PC-9 (cell line): ENCODE results near the gene ALMS1. TPM values are rescaled to one million over a fixed set of nuclear protein-coding genes. Genes with fewer than 3 reads are reported as not detected.
A peak's percentile ranks its signal among the peaks of the same experiment; 100 is the strongest.
"Not testable (repeated sequence)": the region's sequence is repeated elsewhere in the genome, so short reads cannot be mapped to it uniquely, and the experiment has no call there.

Experiments used
- BruUV-seq: library from RNA; stranded (reverse); fragments of 400-500 nt; replicated peaks from 2 replicates; lab custom pipeline; 2021; lab: Mats Ljungman, UMichigan
- CTCF ChIA-PET: fragments of 300-600 bp; sonication (Branson Sonifier 250); formaldehyde crosslinking; loops from one replicate; lab custom pipeline; 2022; ENCODE audit warnings: antibody characterized with exemption; lab: Charles Lee
- POLR2A ChIA-PET: fragments of 300-600 bp; sonication (Branson Sonifier 250); formaldehyde crosslinking; loops from one replicate; lab custom pipeline; 2022; ENCODE audit warnings: antibody characterized with exemption; ENCODE audit not compliant: unreplicated experiment; lab: Charles Lee
- DNase-seq, 2 experiments: peaks; one replicate each; pipeline versions ENCODE4 v3.0.0 to v3.0.0-alpha.2; 2015 to 2022; ENCODE audit warnings: mixed read lengths in 1 of 2
- H2AFZ ChIP-seq: fragments of 200-600 bp; sonication (generic); 2 replicates; pipeline ENCODE4 v1.8.1; 2017; ENCODE audit warnings: antibody characterized with exemption
- H3F3A ChIP-seq: fragments of 200-600 bp; sonication (generic); 2 replicates; pipeline ENCODE4 v1.8.1; 2017; ENCODE audit warnings: antibody characterized with exemption, mild to moderate bottlenecking, low read depth; ENCODE audit not compliant: insufficient read depth
- H3K27ac ChIP-seq: fragments of 200-600 bp; sonication (generic); 2 replicates; pipeline ENCODE4 v1.6.1; 2016; ENCODE audit warnings: mixed run types
- H3K27me3 ChIP-seq: fragments of 200-600 bp; sonication (generic); 2 replicates; pipeline ENCODE4 v1.6.1; 2016; ENCODE audit warnings: low read depth, mixed run types; ENCODE audit not compliant: insufficient read depth
- H3K36me3 ChIP-seq: fragments of 200-600 bp; sonication (generic); 2 replicates; pipeline ENCODE4 v1.6.1; 2016; ENCODE audit warnings: low read depth, mixed run types
- H3K4me1 ChIP-seq: fragments of 200-600 bp; sonication (generic); replicated peaks from 2 replicates; pipeline ENCODE4 v1.6.1; 2016; ENCODE audit warnings: mixed run types; ENCODE audit not compliant: insufficient read depth
- H3K4me2 ChIP-seq: fragments of 200-600 bp; sonication (generic); 2 replicates; pipeline ENCODE4 v1.6.1; 2017; ENCODE audit warnings: mixed run types
- H3K4me3 ChIP-seq: fragments of 200-600 bp; sonication (generic); 2 replicates; pipeline ENCODE4 v1.6.1; 2016; ENCODE audit warnings: mixed run types
- H3K79me2 ChIP-seq: fragments of 200-600 bp; sonication (generic); 2 replicates; pipeline ENCODE4 v1.6.1; 2017; ENCODE audit warnings: low read depth, mixed run types
- H3K9me2 ChIP-seq: fragments of 200-600 bp; sonication (generic); 2 replicates; pipeline ENCODE4 v1.8.1; 2017; ENCODE audit warnings: mild to moderate bottlenecking; ENCODE audit not compliant: insufficient read depth
- H3K9me3 ChIP-seq: fragments of 200-600 bp; sonication (generic); 2 replicates; pipeline ENCODE4 v1.8.1; 2016; ENCODE audit warnings: low read depth; ENCODE audit not compliant: insufficient read depth
- H4K20me1 ChIP-seq: fragments of 200-600 bp; sonication (generic); 2 replicates; pipeline ENCODE4 v1.8.1; 2017; ENCODE audit not compliant: insufficient read depth
- CTCF ChIP-seq: fragments of 200-600 bp; sonication (generic); conservative IDR thresholded peaks from 2 replicates; pipeline ENCODE4 v1.6.1; 2017; ENCODE audit warnings: mixed run types, antibody characterized with exemption, mild to moderate bottlenecking, moderate library complexity
- EZH2 ChIP-seq: fragments of 200-600 bp; sonication (generic); IDR thresholded peaks from 2 replicates; pipeline ENCODE4 v1.8.0; 2017; ENCODE audit warnings: antibody characterized with exemption, low read depth
- intact Hi-C: fragments of 100-400 bp; cut with micrococcal nuclease; formaldehyde crosslinking; loops from one replicate; pipeline ENCODE4 v1.10.0; 2022; ENCODE audit not compliant: unreplicated experiment
- total RNA-seq: library from RNA; stranded (reverse); gene quantifications from 2 replicates; pipeline ENCODE4 v1.2.3, GENCODE V29; 2021

ALMS1 gene
- total RNA-seq, 1 experiment from 2014 or later, result 16.7 TPM

- TF ChIP-seq EZH2, result no peak
- TF ChIP-seq CTCF, result no peak
- ChIA-PET POLR2A (no interaction called here), CTCF (no interaction called here)
- Histone ChIP-seq H2AFZ (no peak overlapping the region), H4K20me1 (no peaks in the 10 kb centered on the region), H3F3A (no peaks in the 10 kb centered on the region), H3K9me3 (no peaks in the 10 kb centered on the region), H3K27ac (no peak overlapping the region), H3K79me2 (no peaks in the 10 kb centered on the region), H3K9me2 (0 out of 2 replicates have a peak, but pooled peaks cover 4% of the 10 kb centered on the region), H3K27me3 (no peaks in the 10 kb centered on the region), H3K4me3 (no peak overlapping the region), H3K36me3 (no peaks in the 10 kb centered on the region), H3K4me1 (no peaks in the 10 kb centered on the region), H3K4me2 (no peak overlapping the region)
- DNase-seq, result peak in 1 of 2 experiments; percentile 55
- BruUV-seq, result no TSS peak
- intact Hi-C loops, result no loop called here
Measured at GRCh38 chr2:73516033-73516432, 130.4 kb downstream of the ALMS1 start.

GRCh38 chr2:73528688-73529087, 143.1 kb downstream of the ALMS1 start:
- Histone ChIP-seq H3F3A (no peaks in the 10 kb centered on the region), H3K27me3 (no peaks in the 10 kb centered on the region), H2AFZ (no peak overlapping the region), H3K36me3 (no peaks in the 10 kb centered on the region), H3K4me1 (no peaks in the 10 kb centered on the region), H3K4me2 (no peak overlapping the region), H3K9me3 (peaks cover 14% of the 10 kb centered on the region; the same call in 1 of the 2 replicates), H3K79me2 (no peaks in the 10 kb centered on the region), H3K4me3 (no peak overlapping the region), H3K9me2 (no peaks in the 10 kb centered on the region), H3K27ac (no peak overlapping the region), H4K20me1 (no peaks in the 10 kb centered on the region)
- intact Hi-C loops, result no loop called here
- POLR2A ChIA-PET, result no interaction called here
- CTCF ChIA-PET, result no interaction called here
- no TSS peak for BruUV-seq
- DNase-seq, result no peak
- TF ChIP-seq CTCF, result no peak
- TF ChIP-seq EZH2, result no peak

GRCh38 chr2:73530773-73531172, 145.1 kb downstream of the ALMS1 start:
- H3K36me3 ChIP-seq, H3F3A ChIP-seq, POLR2A ChIA-PET: not testable (repeated sequence)

GRCh38 chr2:73532381-73532780, 146.7 kb downstream of the ALMS1 start:
- Histone ChIP-seq H4K20me1 (no peaks in the 10 kb centered on the region), H3K79me2 (no peaks in the 10 kb centered on the region), H3K4me1 (no peaks in the 10 kb centered on the region), H3K9me3 (peaks cover 14% of the 10 kb centered on the region; the same call in 1 of the 2 replicates), H3K27me3 (no peaks in the 10 kb centered on the region), H3K4me2 (no peak overlapping the region), H3K36me3 (0 out of 2 replicates have a peak, but pooled peaks cover 4% of the 10 kb centered on the region), H3K4me3 (no peak overlapping the region), H3F3A (no peaks in the 10 kb centered on the region), H2AFZ (no peak overlapping the region), H3K9me2 (no peaks in the 10 kb centered on the region), H3K27ac (no peak overlapping the region)
- no TSS peak for BruUV-seq
- ChIA-PET POLR2A (no interaction called here), CTCF (no interaction called here)
- no peak for DNase-seq
- intact Hi-C loops, result no loop called here
- TF ChIP-seq EZH2 (no peak), CTCF (no peak)

More at GRCh38 chr2:73530773-73531172, 145.1 kb downstream of the ALMS1 start:
- intact Hi-C loops, H3K27ac ChIP-seq, H3K4me2 ChIP-seq, H3K4me1 ChIP-seq, BruUV-seq, H3K4me3 ChIP-seq, H3K79me2 ChIP-seq, H3K9me2 ChIP-seq, H2AFZ ChIP-seq, DNase-seq, H3K27me3 ChIP-seq, H4K20me1 ChIP-seq, CTCF ChIA-PET: not testable (repeated sequence)
- peaks cover 14% of the 10 kb centered on the region; the same call in 1 of the 2 replicates for H3K9me3 ChIP-seq
